LNCAP (cell line): Measurements from ENCODE around the gene FBXO17.

Experiments used
- TF ChIP-seq, protein P1 (sequence below): fragments of 450-650 bp; IDR thresholded peaks from 2 replicates; pipeline ENCODE4 v1.5.1; 2017; ENCODE audit warnings: mild to moderate bottlenecking

The FBXO17 gene

DNA sequence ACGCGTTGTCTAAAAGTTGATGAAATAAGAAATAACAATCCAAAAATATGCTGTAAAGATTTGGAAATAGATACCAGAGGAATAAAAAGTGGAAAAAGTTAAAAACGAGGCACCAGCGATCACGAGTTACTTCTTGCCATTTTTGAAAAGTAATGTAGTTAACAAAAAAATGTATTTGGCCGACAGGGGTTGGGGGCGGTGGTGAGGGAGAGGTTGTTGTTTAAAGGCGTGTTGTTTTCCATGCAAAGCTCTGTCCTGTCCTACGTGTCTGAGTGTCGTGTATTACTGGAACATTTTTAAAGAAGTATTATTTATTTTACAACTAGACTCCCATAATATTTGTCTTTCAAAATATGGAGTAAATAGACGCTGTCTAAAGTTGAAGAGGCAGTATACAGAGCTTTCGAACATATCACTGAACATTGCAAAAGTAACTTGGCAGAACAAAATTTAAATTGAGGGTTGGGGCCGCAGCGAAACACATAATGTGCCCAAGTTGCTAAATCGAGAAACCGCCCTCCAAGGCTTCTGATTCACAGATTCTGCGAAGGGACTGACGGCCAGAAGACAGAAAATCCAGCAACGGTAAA is 823 bp downstream of the FBXO17 start:
- TF ChIP-seq, protein P1, sequence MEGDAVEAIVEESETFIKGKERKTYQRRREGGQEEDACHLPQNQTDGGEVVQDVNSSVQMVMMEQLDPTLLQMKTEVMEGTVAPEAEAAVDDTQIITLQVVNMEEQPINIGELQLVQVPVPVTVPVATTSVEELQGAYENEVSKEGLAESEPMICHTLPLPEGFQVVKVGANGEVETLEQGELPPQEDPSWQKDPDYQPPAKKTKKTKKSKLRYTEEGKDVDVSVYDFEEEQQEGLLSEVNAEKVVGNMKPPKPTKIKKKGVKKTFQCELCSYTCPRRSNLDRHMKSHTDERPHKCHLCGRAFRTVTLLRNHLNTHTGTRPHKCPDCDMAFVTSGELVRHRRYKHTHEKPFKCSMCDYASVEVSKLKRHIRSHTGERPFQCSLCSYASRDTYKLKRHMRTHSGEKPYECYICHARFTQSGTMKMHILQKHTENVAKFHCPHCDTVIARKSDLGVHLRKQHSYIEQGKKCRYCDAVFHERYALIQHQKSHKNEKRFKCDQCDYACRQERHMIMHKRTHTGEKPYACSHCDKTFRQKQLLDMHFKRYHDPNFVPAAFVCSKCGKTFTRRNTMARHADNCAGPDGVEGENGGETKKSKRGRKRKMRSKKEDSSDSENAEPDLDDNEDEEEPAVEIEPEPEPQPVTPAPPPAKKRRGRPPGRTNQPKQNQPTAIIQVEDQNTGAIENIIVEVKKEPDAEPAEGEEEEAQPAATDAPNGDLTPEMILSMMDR: no peak

DNA sequence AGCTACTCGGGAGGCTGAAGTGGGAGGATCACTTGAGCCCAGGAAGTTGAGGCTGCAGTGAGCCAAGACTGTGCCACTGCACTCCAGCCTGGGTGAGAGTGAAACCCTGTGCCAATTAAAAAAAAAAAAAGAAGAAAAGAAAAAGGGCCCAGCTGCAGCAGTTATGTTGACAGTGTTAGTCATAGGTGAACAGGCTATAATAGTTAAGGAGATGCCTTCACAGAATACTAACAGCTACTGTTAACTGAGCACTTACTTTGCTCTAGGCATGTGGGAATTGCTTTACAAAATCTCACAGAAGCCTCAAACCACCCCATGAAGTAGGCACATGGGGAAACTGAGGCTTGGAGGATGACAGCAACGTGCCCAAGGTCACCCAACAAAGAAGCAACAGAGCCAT is 3.9 kb downstream of the FBXO17 start:
- TF ChIP-seq, protein P1: no peak

DNA sequence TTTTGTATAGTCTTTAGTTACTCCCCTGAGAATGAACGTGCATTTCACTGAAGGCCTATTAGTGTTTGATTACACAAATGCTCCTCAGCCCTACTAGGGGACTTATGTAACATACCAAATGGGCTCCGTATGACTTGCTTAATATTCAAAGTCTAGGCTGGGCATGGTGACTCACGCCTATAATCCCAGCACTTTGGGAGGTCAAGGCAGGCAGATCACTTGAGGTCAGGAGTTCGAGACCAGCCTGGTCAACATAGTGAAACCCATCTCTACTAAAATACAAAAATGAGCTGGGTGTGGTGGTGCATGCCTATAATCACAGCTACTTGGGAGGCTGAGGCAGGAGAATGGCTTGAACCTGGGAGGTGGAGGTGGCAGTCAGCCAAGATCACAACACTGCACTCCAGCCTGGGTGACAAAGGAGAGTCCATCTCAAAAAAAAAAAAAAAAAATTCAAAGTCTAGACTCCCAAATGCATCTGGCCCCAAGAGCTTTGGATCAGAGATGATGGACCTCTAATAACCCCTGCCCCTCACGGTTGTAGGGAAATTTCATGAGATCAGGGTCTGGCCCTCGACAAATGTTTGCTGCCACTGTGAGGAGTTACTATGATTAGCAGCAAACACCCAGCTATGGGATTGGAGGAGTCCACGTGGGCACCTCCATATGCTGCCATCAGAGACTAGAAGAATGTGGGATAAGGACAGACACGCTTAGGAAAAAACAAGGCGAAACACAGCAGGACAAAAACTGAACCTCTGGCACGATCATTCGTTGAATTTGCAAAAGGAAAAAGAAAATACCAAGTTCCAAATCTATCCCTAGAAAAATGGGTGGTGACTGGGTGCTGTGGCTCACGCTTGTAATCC is 4.6 kb downstream of the FBXO17 start:
- TF ChIP-seq, protein P1: no peak

DNA sequence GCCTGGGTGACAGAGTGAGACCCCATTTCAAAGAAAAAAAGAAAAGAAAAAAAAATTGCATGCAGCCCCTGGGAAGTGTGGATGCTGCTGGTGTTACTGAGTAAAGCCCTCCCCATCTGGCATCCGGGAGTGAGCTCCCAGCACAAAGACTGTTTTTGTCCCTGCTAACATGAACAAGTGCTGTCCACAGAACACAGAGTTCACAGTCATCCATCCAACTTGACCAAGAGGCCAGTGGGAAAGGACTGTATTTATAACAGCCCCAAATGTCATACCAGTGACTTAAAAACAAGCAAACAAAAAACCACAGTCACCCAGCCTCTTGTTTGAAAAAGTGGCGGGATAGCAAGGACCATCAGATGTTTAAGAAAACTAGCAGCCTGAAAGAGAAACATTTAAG is 10.8 kb downstream of the FBXO17 start:
- TF ChIP-seq, protein P1: no peak

DNA sequence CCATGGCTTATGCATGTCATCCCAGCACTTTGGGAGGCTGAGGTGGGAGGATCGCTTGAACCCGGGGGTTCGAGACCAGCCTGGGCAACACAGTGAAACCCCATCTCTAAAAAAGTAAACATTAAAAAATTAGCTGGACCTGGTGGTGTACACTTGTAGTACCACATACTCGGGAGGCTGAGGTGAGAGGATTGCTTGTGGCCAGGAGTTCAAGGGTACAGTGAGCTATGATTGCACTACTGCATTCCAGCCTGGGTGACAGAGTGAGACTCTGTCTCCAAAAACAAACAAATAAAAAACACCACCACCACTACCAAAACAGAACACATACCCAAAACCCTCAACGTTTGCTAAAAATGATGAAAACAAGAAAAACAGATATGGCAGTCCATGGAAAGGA is 15.9 kb downstream of the FBXO17 start:
- TF ChIP-seq, protein P1: no peak

DNA sequence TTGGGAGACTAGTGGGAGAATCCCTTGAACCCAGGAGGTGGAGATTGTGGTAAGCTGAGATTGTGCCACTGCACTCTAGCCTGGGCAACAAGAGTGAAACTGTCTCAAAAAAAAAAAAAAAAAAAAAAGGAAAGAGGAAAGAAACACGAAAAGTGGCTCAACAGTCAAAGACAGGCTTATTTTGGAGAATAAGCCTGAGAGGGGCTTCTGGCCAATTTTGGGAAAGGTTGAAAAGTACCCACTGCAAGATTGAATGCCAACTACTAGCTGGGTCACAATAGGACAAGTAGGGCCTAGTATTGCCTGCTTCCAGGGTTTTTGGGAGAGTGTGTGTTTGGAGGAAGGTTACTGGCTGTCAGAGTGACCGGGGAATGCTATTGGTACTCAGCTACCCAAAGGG is 17.2 kb downstream of the FBXO17 start:
- TF ChIP-seq, protein P1: no peak

DNA sequence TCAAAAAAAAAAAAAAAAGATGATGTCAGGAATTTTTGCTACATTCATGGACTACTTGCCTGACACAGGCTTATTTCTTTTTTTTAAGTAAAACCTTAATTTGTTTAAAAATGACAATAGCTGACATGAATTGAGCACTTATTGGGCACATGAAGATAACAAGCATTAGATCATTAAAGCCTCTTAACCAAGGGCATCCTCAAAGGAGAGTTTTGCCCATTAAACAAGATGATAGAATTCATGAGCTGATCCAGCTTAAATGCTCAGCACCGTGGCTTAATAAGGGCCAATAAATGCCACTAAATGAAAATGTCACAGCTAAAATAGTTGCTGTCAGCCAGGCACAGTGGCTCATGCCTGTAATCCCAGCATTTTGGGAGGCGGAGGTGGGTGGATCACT is 19.3 kb downstream of the FBXO17 start:
- TF ChIP-seq, protein P1: no peak
